HG02571 (cell line): ENCODE results near the gene TMTC4.
"Not testable (repeated sequence)": the region's sequence is repeated elsewhere in the genome, so short reads cannot be mapped to it uniquely, and the experiment has no call there.

ENCODE experiments used
- ATAC-seq: cut with Tn5 transposase; IDR thresholded peaks from one replicate; pipeline ENCODE4 v1.9.1; 2021; ENCODE audit warnings: mild to moderate bottlenecking, moderate library complexity; ENCODE audit not compliant: unreplicated experiment

Gene TMTC4

GRCh38 chr13:100630555-100630954, 44.0 kb downstream of the TMTC4 start:
- no peak for ATAC-seq

GRCh38 chr13:100627120-100627519, 47.5 kb downstream of the TMTC4 start:
- ATAC-seq, result no peak

GRCh38 chr13:100625447-100625846, 49.1 kb downstream of the TMTC4 start:
- ATAC-seq, result no peak

- no peak for ATAC-seq
Observed at GRCh38 chr13:100620792-100621191, 53.8 kb downstream of the TMTC4 start.

GRCh38 chr13:100619940-100620339, 54.7 kb downstream of the TMTC4 start:
- ATAC-seq, result no peak

GRCh38 chr13:100618897-100619296, 55.7 kb downstream of the TMTC4 start:
- ATAC-seq, result not testable (repeated sequence)

GRCh38 chr13:100613031-100613430, 61.6 kb downstream of the TMTC4 start:
- no peak for ATAC-seq

- no peak for ATAC-seq
Observed at GRCh38 chr13:100611678-100612492, 62.7 kb downstream of the TMTC4 start.

- ATAC-seq, result no peak
Observed at GRCh38 chr13:100610391-100611347, 63.9 kb downstream of the TMTC4 start.

- peak; percentile 89 for ATAC-seq
Observed at GRCh38 chr13:100608906-100609305, 65.7 kb downstream of the TMTC4 start.

- ATAC-seq, result no peak
Observed at GRCh38 chr13:100608489-100608888, 66.1 kb downstream of the TMTC4 start.

GRCh38 chr13:100604918-100605710, 69.5 kb downstream of the TMTC4 start:
- no peak for ATAC-seq

GRCh38 chr13:100602493-100603111, 72.0 kb downstream of the TMTC4 start:
- no peak for ATAC-seq

- ATAC-seq, result no peak
Observed at GRCh38 chr13:100601716-100602115, 72.9 kb downstream of the TMTC4 start.

GRCh38 chr13:100600915-100601314, 73.7 kb downstream of the TMTC4 start:
- no peak for ATAC-seq

GRCh38 chr13:100600461-100600860, 74.1 kb downstream of the TMTC4 start:
- ATAC-seq, result no peak

GRCh38 chr13:100597253-100597652, 77.3 kb downstream of the TMTC4 start:
- no peak for ATAC-seq

GRCh38 chr13:100596516-100596915, 78.1 kb downstream of the TMTC4 start:
- no peak for ATAC-seq

GRCh38 chr13:100594731-100595130, 79.9 kb downstream of the TMTC4 start:
- ATAC-seq, result no peak

- ATAC-seq, result no peak
Observed at GRCh38 chr13:100594255-100594654, 80.3 kb downstream of the TMTC4 start.
